HL-60 (cell line): ENCODE data around the gene AFG3L2.

Experiments
- CTCF ChIP-seq: IDR thresholded peaks from one replicate; pipeline ENCODE4 v1.5.1; 2011; ENCODE audit warnings: low read length, control low read depth, inconsistent platforms; ENCODE audit not compliant: insufficient read depth
- POLR2AphosphoS5 ChIP-seq: IDR thresholded peaks from 2 replicates; pipeline ENCODE4 v1.6.1; 2012; ENCODE audit warnings: low read depth
- REST ChIP-seq: IDR thresholded peaks from 2 replicates; pipeline ENCODE4 v1.6.1; 2012; ENCODE audit warnings: low read depth; ENCODE audit not compliant: insufficient replicate concordance

DNA sequence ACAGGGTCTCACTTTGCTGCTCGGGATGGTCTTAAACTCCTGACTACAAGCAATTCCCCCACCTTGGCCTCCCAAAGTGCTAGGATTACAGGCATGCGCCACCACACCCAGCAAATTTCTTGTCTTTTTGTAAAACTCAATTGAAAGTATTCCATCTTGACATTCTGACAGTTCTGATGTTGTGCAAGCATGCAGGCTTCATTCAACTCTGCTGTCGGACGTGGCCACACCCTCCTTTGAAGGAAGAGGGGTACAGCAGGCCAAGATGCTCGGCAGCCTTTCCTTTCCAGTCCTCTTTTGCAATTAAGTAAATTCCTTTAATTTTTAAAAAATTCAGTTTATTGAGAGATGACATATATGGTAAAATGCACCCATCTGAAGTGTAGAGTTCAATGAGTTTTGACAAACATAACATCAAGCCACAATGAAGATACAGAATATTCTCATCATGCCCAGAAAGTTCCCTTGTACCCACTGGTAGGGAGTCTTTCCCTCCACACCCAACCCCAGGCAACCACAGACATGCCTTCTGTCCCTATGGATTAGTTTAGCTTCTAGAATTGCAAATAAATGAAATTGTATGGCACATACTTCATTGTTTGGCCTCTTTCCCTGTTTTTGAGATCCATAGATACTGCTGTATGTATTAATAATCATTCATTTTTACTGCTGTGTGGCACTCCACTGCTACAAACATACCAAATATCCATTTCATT is 35.9 kb downstream of the AFG3L2 start:
- TF ChIP-seq CTCF (no peak), REST (no peak), POLR2AphosphoS5 (no peak)
